GM12874 (cell line): ENCODE results near the gene IER5.

ENCODE experiments used
- CTCF ChIP-seq: IDR thresholded peaks from 2 replicates; pipeline ENCODE4 v1.5.1; 2011; ENCODE audit warnings: low read depth, mild to moderate bottlenecking, control low read depth, low read length, moderate library complexity; ENCODE audit not compliant: insufficient read depth

Gene IER5

GRCh38 chr1:181113059-181113641, 24.6 kb downstream of the IER5 start:
- TF ChIP-seq CTCF, result no peak

- no peak for TF ChIP-seq CTCF
Measured at GRCh38 chr1:181114574-181115367, 26.3 kb downstream of the IER5 start.

- TF ChIP-seq CTCF, result no peak
Measured at GRCh38 chr1:181115368-181115684, 26.8 kb downstream of the IER5 start.

- no peak for TF ChIP-seq CTCF
Measured at GRCh38 chr1:181116819-181117390, 28.4 kb downstream of the IER5 start.

GRCh38 chr1:181117648-181118449, 29.3 kb downstream of the IER5 start:
- TF ChIP-seq CTCF, result no peak

- TF ChIP-seq CTCF, result no peak
Measured at GRCh38 chr1:181119093-181119989, 30.8 kb downstream of the IER5 start.

- TF ChIP-seq CTCF, result no peak
Measured at GRCh38 chr1:181120924-181121323, 32.4 kb downstream of the IER5 start.
